ENCODE results near the gene TPM2. TPM values are rescaled to one million over a fixed set of nuclear protein-coding genes. Genes with fewer than 3 reads are reported as not detected.

TPM2 gene
- total and polyA plus RNA-seq, 11 donors = 621 to 2,450 (median 858) TPM

- 88 to 94% (median 93%) methylated on average over 2 of the region's 2 CpGs for WGBS, 4 donors
- H3K27ac ChIP-seq = no peak overlapping the region
- peaks cover 0 to 42% (median 3%) of the 10 kb centered on the region in 12 donors for H3K4me1 ChIP-seq
- DNase-seq (no peak), ATAC-seq (no peak)
- no peaks in the 10 kb centered on the region for H3K9me3 ChIP-seq
- no peaks in the 10 kb centered on the region for H3K27me3 ChIP-seq
- no peak for TF ChIP-seq CTCF (IDR thresholded peaks at IDR 0.05)
- TF ChIP-seq POLR2A (IDR thresholded peaks at IDR 0.05) = no peak
- no peak overlapping the region for H3K4me3 ChIP-seq
- no peaks in the 10 kb centered on the region for H3K36me3 ChIP-seq
- intact Hi-C loops (cut with DNase I) = loop anchor here in 5 of 10 donors (10.0 kb wide), 4 partner anchors 49 to 231 kb away; partner anchors contain the start of genes TESK1 (in 2 of the 5), FAM221B (in 1 of the 5), HINT2 (in 1 of the 5) and SPAG8 (in 1 of the 5)
Measured at GRCh38 chr9:35653611-35654010, 36.1 kb downstream of the TPM2 start.

GRCh38 chr9:35652829-35653209, 36.9 kb downstream of the TPM2 start:
- Histone ChIP-seq H3K27ac (peak overlapping the region in 1 of 12 donors; percentile 73), H3K4me1 (peaks cover 0 to 50% (median 3%) of the 10 kb centered on the region in 12 donors), H3K27me3 (no peaks in the 10 kb centered on the region), H3K36me3 (no peaks in the 10 kb centered on the region), H3K9me3 (no peaks in the 10 kb centered on the region), H3K4me3 (no peak overlapping the region)
- WGBS, 4 donors = 91 to 93% (median 93%) methylated on average over 8 of the region's 8 CpGs
- DNase-seq = no peak
- no peak for ATAC-seq
- TF ChIP-seq CTCF (IDR thresholded peaks at IDR 0.05) (no peak), POLR2A (IDR thresholded peaks at IDR 0.05) (no peak)
- intact Hi-C loops (cut with DNase I) = loop anchor here in 5 of 10 donors (10.0 kb wide), 4 partner anchors 48 to 232 kb away; partner anchors contain the start of genes TESK1 (in 2 of the 5), FAM221B (in 1 of the 5), HINT2 (in 1 of the 5) and SPAG8 (in 1 of the 5)

- TF ChIP-seq POLR2A (IDR thresholded peaks at IDR 0.05) (no peak), CTCF (IDR thresholded peaks at IDR 0.05) (no peak)
- no peaks in the 10 kb centered on the region for H3K9me3 ChIP-seq
- no peaks in the 10 kb centered on the region for H3K27me3 ChIP-seq
- no peak for DNase-seq
- H3K4me3 ChIP-seq = no peak overlapping the region
- no peak for ATAC-seq
- H3K27ac ChIP-seq = peak overlapping the region in 1 of 12 donors; percentile 73
- H3K36me3 ChIP-seq = no peaks in the 10 kb centered on the region
- H3K4me1 ChIP-seq = peaks cover 0 to 50% (median 6%) of the 10 kb centered on the region in 12 donors
- 77 to 86% (median 84%) methylated on average over 7 of the region's 7 CpGs for WGBS, 4 donors
- intact Hi-C loops (cut with DNase I) = loop anchor here in 5 of 10 donors (10.0 kb wide), 4 partner anchors 47 to 233 kb away; partner anchors contain the start of genes TESK1 (in 2 of the 5), FAM221B (in 1 of the 5), HINT2 (in 1 of the 5) and SPAG8 (in 1 of the 5)
Measured at GRCh38 chr9:35651956-35652828, 37.5 kb downstream of the TPM2 start.
